Measurements from ENCODE around the gene LRRC17. TPM values are rescaled to one million over a fixed set of nuclear protein-coding genes. Genes with fewer than 3 reads are reported as not detected.

Gene LRRC17
- total and polyA plus RNA-seq, 9 of the 15 experiments (the other 6 are each of a cell fraction or from before 2014, with no cell fraction given), result 0.03 to 0.18 (median 0.12) TPM; not detected in 5

GRCh38 chr7:102934239-102934638 lies 21.4 kb downstream of the LRRC17 start:
- no peak overlapping the region for H2AFZ ChIP-seq (ENCODE audit: low read depth, low read length)
- no peak for ATAC-seq
- TF ChIP-seq ZNF398 (CRISPR knock-in tag; IDR thresholded peaks at IDR 0.05) (no peak), CREB3L1 (IDR thresholded peaks at IDR 0.05; ENCODE audit: borderline replicate concordance, low read depth) (no peak), FOXK1 (CRISPR knock-in tag; IDR thresholded peaks at IDR 0.05; ENCODE audit: borderline replicate concordance) (no peak), ZNF121 (CRISPR knock-in tag; conservative IDR thresholded peaks at IDR 0.05) (no peak), TEAD4 (IDR thresholded peaks at IDR 0.05; ENCODE audit: low read length) (no peak), TEAD4 (CRISPR knock-in tag; IDR thresholded peaks at IDR 0.05; ENCODE audit: borderline replicate concordance) (no peak), ZNF239 (CRISPR knock-in tag; IDR thresholded peaks at IDR 0.05) (no peak), FOXM1 (IDR thresholded peaks at IDR 0.05; ENCODE audit: low read depth) (no peak), FOXM1 (CRISPR knock-in tag; IDR thresholded peaks at IDR 0.05; ENCODE audit: low read depth) (no peak), MTA2 (IDR thresholded peaks at IDR 0.05; ENCODE audit: low read depth) (no peak), RREB1 (CRISPR knock-in tag; IDR thresholded peaks at IDR 0.05) (no peak), ATF7 (IDR thresholded peaks at IDR 0.05) (no peak), RBM22 (IDR thresholded peaks at IDR 0.05; ENCODE audit: low read depth, low read length, poor library complexity, severe bottlenecking) (no peak)

More at GRCh38 chr7:102934239-102934638, 21.4 kb downstream of the LRRC17 start:
- Histone ChIP-seq H3K27me3 (ENCODE audit: control insufficient read depth in 2 of 2, insufficient read depth in 2 of 2, low read length in 2 of 2) (no peaks in the 10 kb centered on the region), H3K9me3 (replicated peaks; ENCODE audit: control insufficient read depth, insufficient read depth, low read depth, low read length) (no peaks in the 10 kb centered on the region), H4K20me1 (replicated peaks; ENCODE audit: control insufficient read depth, insufficient read depth, low read length) (no peaks in the 10 kb centered on the region), H3K4me1 (replicated peaks in 1 of 2; ENCODE audit: control insufficient read depth in 2 of 2, insufficient read depth in 2 of 2, low read length in 2 of 2) (peaks cover 4 to 16% of the 10 kb centered on the region in 2 experiments), H3K9ac (ENCODE audit: insufficient read depth in 1 of 2, low read depth in 2 of 2, low read length in 2 of 2) (no peak overlapping the region), H3K27ac (ENCODE audit: extremely low read depth, low read depth, low read length) (no peak overlapping the region), H3K79me2 (ENCODE audit: control insufficient read depth, insufficient read depth, low read length) (peaks cover 36% of the 10 kb centered on the region), H3K4me2 (ENCODE audit: insufficient read depth, low read length) (no peak overlapping the region), H3K4me3 (no peak overlapping the region), H3K9me1 (ENCODE audit: control insufficient read depth, insufficient read depth, low read length) (no peaks in the 10 kb centered on the region), H3K36me3 (ENCODE audit: control insufficient read depth, insufficient read depth, low read length) (no peaks in the 10 kb centered on the region; the same call in 1 of the 3 replicates)
- no peak for FAIRE-seq
- no TSS peak for BruUV-seq (replicated peaks)
- CTCF ChIA-PET (ENCODE audit: low intra/inter-chr PET ratio), result no interaction called here
- intact Hi-C loops (cut with micrococcal nuclease), result no loop called here
- 90% methylated on average over 8 of the region's 8 CpGs for WGBS (ENCODE audit: insufficient coverage, low coverage, missing lambda C conversion rate)
- POLR2A ChIA-PET, result no interaction called here
- no peak for DNase-seq (ENCODE audit: extremely low read depth in 1 of 4, low spot score in 3 of 4)
- in situ Hi-C loops (cut with MboI), result no loop called here
